ENCODE data around the gene ERVV-1. TPM values are rescaled to one million over a fixed set of nuclear protein-coding genes. Genes with fewer than 3 reads are reported as not detected.

The ERVV-1 gene
- total RNA-seq, 1 donor from 2014 or later, result not detected

DNA sequence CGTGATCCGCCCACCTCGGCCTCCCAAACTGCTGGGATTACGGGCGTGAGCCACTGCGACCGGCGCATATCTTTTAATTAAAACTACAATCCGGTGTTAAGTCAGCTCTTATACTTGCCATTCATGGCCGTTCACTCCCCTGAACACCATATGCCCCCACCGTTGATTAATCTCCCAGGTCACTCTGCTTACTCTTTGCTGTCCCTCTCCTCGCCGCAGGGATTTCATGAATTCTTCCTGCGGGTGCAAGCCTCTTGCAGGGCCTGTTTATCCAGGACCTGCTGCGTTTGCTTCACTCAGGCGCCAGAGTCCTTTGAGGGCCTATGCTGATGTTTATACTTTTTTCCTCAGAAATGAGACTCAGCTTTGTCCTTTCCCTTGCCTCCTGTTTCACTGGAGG lies 31.8 kb downstream of the ERVV-1 start:
- no peak overlapping the region for H3K4me3 ChIP-seq (ENCODE audit: low read depth, low read length)
- no peak for DNase-seq (ENCODE audit: low read depth)
- TF ChIP-seq, protein P1, sequence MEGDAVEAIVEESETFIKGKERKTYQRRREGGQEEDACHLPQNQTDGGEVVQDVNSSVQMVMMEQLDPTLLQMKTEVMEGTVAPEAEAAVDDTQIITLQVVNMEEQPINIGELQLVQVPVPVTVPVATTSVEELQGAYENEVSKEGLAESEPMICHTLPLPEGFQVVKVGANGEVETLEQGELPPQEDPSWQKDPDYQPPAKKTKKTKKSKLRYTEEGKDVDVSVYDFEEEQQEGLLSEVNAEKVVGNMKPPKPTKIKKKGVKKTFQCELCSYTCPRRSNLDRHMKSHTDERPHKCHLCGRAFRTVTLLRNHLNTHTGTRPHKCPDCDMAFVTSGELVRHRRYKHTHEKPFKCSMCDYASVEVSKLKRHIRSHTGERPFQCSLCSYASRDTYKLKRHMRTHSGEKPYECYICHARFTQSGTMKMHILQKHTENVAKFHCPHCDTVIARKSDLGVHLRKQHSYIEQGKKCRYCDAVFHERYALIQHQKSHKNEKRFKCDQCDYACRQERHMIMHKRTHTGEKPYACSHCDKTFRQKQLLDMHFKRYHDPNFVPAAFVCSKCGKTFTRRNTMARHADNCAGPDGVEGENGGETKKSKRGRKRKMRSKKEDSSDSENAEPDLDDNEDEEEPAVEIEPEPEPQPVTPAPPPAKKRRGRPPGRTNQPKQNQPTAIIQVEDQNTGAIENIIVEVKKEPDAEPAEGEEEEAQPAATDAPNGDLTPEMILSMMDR (conservative IDR thresholded peaks at IDR 0.05; ENCODE audit: low read depth, low read length), result no peak

DNA sequence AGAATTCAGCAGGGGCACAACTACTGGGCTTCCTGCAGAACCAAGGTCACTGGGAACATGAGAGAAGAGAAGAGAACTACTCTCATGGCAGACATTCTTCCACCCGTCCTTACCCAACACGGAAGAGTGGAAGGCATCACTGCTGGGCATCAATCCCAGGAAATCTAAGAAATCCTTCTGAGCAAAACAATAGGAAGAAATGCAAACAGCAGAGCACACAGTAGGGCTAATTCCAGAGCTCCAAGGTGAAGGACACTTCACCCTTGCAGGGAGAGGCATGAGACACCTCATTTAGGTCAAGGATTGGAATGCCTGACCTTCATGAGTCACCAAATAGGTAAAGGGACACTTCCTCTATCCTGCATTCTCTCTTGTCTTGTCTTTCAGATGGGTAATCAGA lies 33.7 kb downstream of the ERVV-1 start:
- DNase-seq (ENCODE audit: low read depth), result no peak
- H3K4me3 ChIP-seq (ENCODE audit: low read depth, low read length), result no peak overlapping the region
- TF ChIP-seq, protein P1 (conservative IDR thresholded peaks at IDR 0.05; ENCODE audit: low read depth, low read length), result no peak

DNA sequence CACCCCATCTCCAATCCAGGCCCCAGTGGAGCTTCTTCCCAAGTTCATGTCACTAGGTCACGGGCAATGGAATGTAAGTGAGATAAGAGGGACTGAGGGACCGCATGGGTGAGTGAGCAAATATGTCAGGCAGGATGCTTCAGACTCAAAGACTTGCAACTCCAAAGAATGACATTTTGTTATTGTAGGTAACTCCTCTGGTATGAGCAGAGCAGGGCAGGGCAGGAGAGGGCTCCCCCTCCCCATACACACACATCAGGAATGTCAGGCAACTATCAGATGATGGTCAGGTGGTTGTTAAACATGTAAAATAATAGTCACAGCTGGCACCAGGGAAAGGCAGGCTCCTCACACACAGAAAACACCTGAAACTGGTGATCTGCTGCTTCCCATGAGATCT lies 41.4 kb downstream of the ERVV-1 start:
- TF ChIP-seq, protein P1 (conservative IDR thresholded peaks at IDR 0.05; ENCODE audit: low read depth, low read length), result no peak
- no peak overlapping the region for H3K4me3 ChIP-seq (ENCODE audit: low read depth, low read length)
- DNase-seq (ENCODE audit: low read depth), result no peak

GRCh38 chr19:53057904-53058580 lies 44.3 kb downstream of the ERVV-1 start:
- DNase-seq (ENCODE audit: low read depth), result no peak
- TF ChIP-seq, protein P1 (conservative IDR thresholded peaks at IDR 0.05; ENCODE audit: low read depth, low read length), result no peak
- peak overlapping the region; percentile 38 for H3K4me3 ChIP-seq (ENCODE audit: low read depth, low read length)

Other genes with a start within 250 kb of the ERVV-1 start
- gene ZNF600, start 227.1 kb upstream of the ERVV-1 start, total RNA-seq, result 5.0 and 5.2 TPM in 2 replicates
- gene ZNF28, start 192.3 kb upstream of the ERVV-1 start, total RNA-seq, result 8.5 and 10.2 TPM in 2 replicates
- 16.9 and 22.1 TPM in 2 replicates for gene ZNF468, start 156.3 kb upstream of the ERVV-1 start, total RNA-seq
- 4.7 and 18.9 TPM in 2 replicates for gene ZNF320, start 116.3 kb upstream of the ERVV-1 start, total RNA-seq
- gene ZNF888, start 90.5 kb upstream of the ERVV-1 start, total RNA-seq, result 5.1 and 6.3 TPM in 2 replicates
- gene ZNF816, start 51.0 kb upstream of the ERVV-1 start, total RNA-seq, result 2.5 and 4.2 TPM in 2 replicates
- gene ERVV-2, start 30.8 kb downstream of the ERVV-1 start, total RNA-seq, result not detected in 2 replicates
- 5.5 and 9.6 TPM in 2 replicates for gene ZNF160, start 89.5 kb downstream of the ERVV-1 start, total RNA-seq
- 2.2 and 3.1 TPM in 2 replicates for gene ZNF415, start 119.0 kb downstream of the ERVV-1 start, total RNA-seq
- 4.3 and 8.8 TPM in 2 replicates for gene ZNF347, start 145.1 kb downstream of the ERVV-1 start, total RNA-seq
- 2.2 and 10.8 TPM in 2 replicates for gene ZNF665, start 179.4 kb downstream of the ERVV-1 start, total RNA-seq
- gene ZNF677, start 241.0 kb downstream of the ERVV-1 start, total RNA-seq, result 8.5 and 25.3 TPM in 2 replicates
- not detected in 2 replicates for gene VN1R2, start 244.4 kb downstream of the ERVV-1 start, total RNA-seq

Data from epithelial cell of proximal tubule (primary cell).